SK-N-SH treated with all-trans-retinoic acid at 6 μM for 48 hours (cell line): ENCODE data around the gene MX2.

ENCODE experiments used
- ATAC-seq: fragments of 200-7000 bp; cut with Tn5 transposase; 3 replicates; pipeline ENCODE4 v1.9.1; 2020; ENCODE audit warnings: mild to moderate bottlenecking, moderate library complexity
- ARNTL ChIP-seq: fragments of 450-650 bp; formaldehyde crosslinking; IDR thresholded peaks from 2 replicates; pipeline ENCODE4 v1.5.0; 2020; ENCODE audit warnings: low read depth, mild to moderate bottlenecking, moderate library complexity, borderline replicate concordance
- BACH2 ChIP-seq: fragments of 250-450 bp; sonication (Bioruptor Pico); IDR thresholded peaks from 2 replicates; pipeline ENCODE4 v1.9.0; 2021; ENCODE audit warnings: mild to moderate bottlenecking, borderline replicate concordance
- CSDC2 ChIP-seq: fragments of 250-450 bp; sonication (Bioruptor Pico); IDR thresholded peaks from 2 replicates; pipeline ENCODE4 v1.5.0; 2020; ENCODE audit warnings: mild to moderate bottlenecking, moderate library complexity
- CSRNP3 ChIP-seq: fragments of 250-450 bp; sonication (Bioruptor Pico); IDR thresholded peaks from 2 replicates; pipeline ENCODE4 v1.5.1; 2021; ENCODE audit warnings: mild to moderate bottlenecking, moderate library complexity
- GLIS3 ChIP-seq: fragments of 250-450 bp; sonication (Bioruptor Pico); IDR thresholded peaks from 2 replicates; pipeline ENCODE4 v1.5.0; 2020; ENCODE audit warnings: mild to moderate bottlenecking, moderate library complexity
- OSR1 ChIP-seq: fragments of 250-450 bp; sonication (Bioruptor Pico); IDR thresholded peaks from 2 replicates; pipeline ENCODE4 v1.8.0; 2022; ENCODE audit warnings: moderate library complexity, mild to moderate bottlenecking, inconsistent platforms
- PATZ1 ChIP-seq: fragments of 250-450 bp; sonication (Bioruptor Pico); IDR thresholded peaks from 2 replicates; pipeline ENCODE4 v1.8.0; 2020; ENCODE audit warnings: mild to moderate bottlenecking, moderate library complexity, borderline replicate concordance
- POU6F1 ChIP-seq: fragments of 250-450 bp; sonication (Bioruptor Pico); IDR thresholded peaks from 2 replicates; pipeline ENCODE4 v1.8.0; 2021; ENCODE audit warnings: low read depth, mild to moderate bottlenecking, moderate library complexity, borderline replicate concordance
- PPARA ChIP-seq: fragments of 250-450 bp; sonication (Bioruptor Pico); IDR thresholded peaks from 2 replicates; pipeline ENCODE4 v1.5.0; 2020; ENCODE audit warnings: mild to moderate bottlenecking, borderline replicate concordance
- SNAI2 ChIP-seq: fragments of 250-450 bp; sonication (Bioruptor Pico); IDR thresholded peaks from 2 replicates; pipeline ENCODE4 v1.5.0; 2020; ENCODE audit warnings: mild to moderate bottlenecking, moderate library complexity
- TOX ChIP-seq: fragments of 250-450 bp; sonication (Bioruptor Pico); IDR thresholded peaks from 2 replicates; pipeline ENCODE4 v1.8.0; 2021; ENCODE audit warnings: mild to moderate bottlenecking, moderate library complexity, borderline replicate concordance
- TSHZ2 ChIP-seq: fragments of 250-450 bp; sonication (Bioruptor Pico); IDR thresholded peaks from 2 replicates; pipeline ENCODE4 v1.5.0; 2020; ENCODE audit warnings: mild to moderate bottlenecking, moderate library complexity
- ZC3H10 ChIP-seq: fragments of 250-450 bp; sonication (Bioruptor Pico); IDR thresholded peaks from 2 replicates; pipeline ENCODE4 v1.5.1; 2021; ENCODE audit warnings: mild to moderate bottlenecking, moderate library complexity
- ZFP3 ChIP-seq: fragments of 250-450 bp; sonication (Bioruptor Pico); IDR thresholded peaks from 2 replicates; pipeline ENCODE4 v1.5.0; 2020; ENCODE audit warnings: mild to moderate bottlenecking, moderate library complexity
- ZFP30 ChIP-seq: fragments of 450-650 bp; formaldehyde crosslinking; IDR thresholded peaks from 2 replicates; pipeline ENCODE4 v1.5.0; 2022; ENCODE audit warnings: mild to moderate bottlenecking, moderate library complexity
- ZNF565 ChIP-seq: fragments of 450-650 bp; formaldehyde crosslinking; conservative IDR thresholded peaks from 2 replicates; pipeline ENCODE4 v1.5.0; 2020; ENCODE audit warnings: low read depth, mild to moderate bottlenecking, moderate library complexity
- ZNF70 ChIP-seq: fragments of 450-650 bp; formaldehyde crosslinking; IDR thresholded peaks from 2 replicates; pipeline ENCODE4 v1.5.0; 2020; ENCODE audit warnings: mild to moderate bottlenecking, moderate library complexity
- ZNF8 ChIP-seq: fragments of 450-650 bp; formaldehyde crosslinking; IDR thresholded peaks from 2 replicates; pipeline ENCODE4 v1.5.0; 2020; ENCODE audit warnings: mild to moderate bottlenecking, moderate library complexity

The MX2 gene

GRCh38 chr21:41449613-41450012 lies 87.8 kb downstream of the MX2 start (continued):
- TF ChIP-seq PATZ1 (no peak), ARNTL (CRISPR knock-in tag) (no peak), BACH2 (CRISPR knock-in tag) (no peak), POU6F1 (no peak), ZC3H10 (CRISPR knock-in tag) (no peak)

GRCh38 chr21:41451753-41452676 lies 90.2 kb downstream of the MX2 start:
- no peak for TF ChIP-seq BACH2 (CRISPR knock-in tag)
- TF ChIP-seq SNAI2: no peak
- no peak for TF ChIP-seq ZNF8 (CRISPR knock-in tag)
- no peak for TF ChIP-seq TSHZ2
- TF ChIP-seq ARNTL (CRISPR knock-in tag): no peak
- TF ChIP-seq CSRNP3 (CRISPR knock-in tag): no peak
- TF ChIP-seq CSDC2 (CRISPR knock-in tag): no peak
- no peak for TF ChIP-seq ZNF70
- no peak for TF ChIP-seq TOX (CRISPR knock-in tag)

GRCh38 chr21:41453198-41453597 lies 91.4 kb downstream of the MX2 start:
- no peak for ATAC-seq
- TF ChIP-seq ZFP30 (CRISPR knock-in tag) (no peak), SNAI2 (no peak), TSHZ2 (no peak), PPARA (CRISPR knock-in tag) (no peak), ZC3H10 (CRISPR knock-in tag) (no peak)

More at GRCh38 chr21:41451753-41452676, 90.2 kb downstream of the MX2 start:
- ATAC-seq: no peak

- ATAC-seq: no peak
- TF ChIP-seq ZFP30 (CRISPR knock-in tag) (no peak), ZNF8 (CRISPR knock-in tag) (no peak), ZC3H10 (CRISPR knock-in tag) (no peak), ZFP3 (CRISPR knock-in tag) (no peak), OSR1 (CRISPR knock-in tag) (no peak), BACH2 (CRISPR knock-in tag) (no peak), PATZ1 (no peak), ZNF565 (CRISPR knock-in tag) (no peak), TOX (CRISPR knock-in tag) (no peak), SNAI2 (no peak), GLIS3 (CRISPR knock-in tag) (no peak)
Observed at GRCh38 chr21:41453761-41454160, 91.9 kb downstream of the MX2 start.
